HG03575 (cell line): ENCODE measurements around the gene FUT1.
"Not testable (repeated sequence)": the region's sequence is repeated elsewhere in the genome, so short reads cannot be mapped to it uniquely, and the experiment has no call there.

Experiments
- ATAC-seq: cut with Tn5 transposase; IDR thresholded peaks from one replicate; pipeline ENCODE4 v1.9.1; 2021; ENCODE audit not compliant: unreplicated experiment, insufficient number of reproducible peaks, low FRiP score; ENCODE audit errors: extremely low read depth

Gene FUT1

GRCh38 chr19:48770734-48771472 is 18.5 kb upstream of the FUT1 start:
- ATAC-seq = no peak

DNA sequence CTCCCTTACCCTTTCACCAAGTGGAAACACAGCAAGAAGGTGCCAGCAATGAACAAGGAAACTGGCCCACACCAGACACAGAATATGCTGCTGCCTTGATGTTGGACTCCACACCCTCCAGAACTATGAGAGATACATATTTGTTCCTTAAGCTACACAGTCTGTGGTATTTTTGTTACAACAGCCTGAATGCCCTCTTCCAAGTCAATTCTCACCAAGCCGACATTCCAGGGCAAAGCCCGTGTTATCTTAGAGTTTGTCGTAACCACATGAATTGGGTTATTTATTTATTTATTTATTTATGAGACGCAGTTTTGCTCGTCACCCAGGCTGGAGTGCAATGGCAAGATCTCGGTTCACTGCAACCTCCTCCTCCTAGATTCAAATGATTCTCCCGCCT is 17.8 kb upstream of the FUT1 start:
- ATAC-seq = no peak

DNA sequence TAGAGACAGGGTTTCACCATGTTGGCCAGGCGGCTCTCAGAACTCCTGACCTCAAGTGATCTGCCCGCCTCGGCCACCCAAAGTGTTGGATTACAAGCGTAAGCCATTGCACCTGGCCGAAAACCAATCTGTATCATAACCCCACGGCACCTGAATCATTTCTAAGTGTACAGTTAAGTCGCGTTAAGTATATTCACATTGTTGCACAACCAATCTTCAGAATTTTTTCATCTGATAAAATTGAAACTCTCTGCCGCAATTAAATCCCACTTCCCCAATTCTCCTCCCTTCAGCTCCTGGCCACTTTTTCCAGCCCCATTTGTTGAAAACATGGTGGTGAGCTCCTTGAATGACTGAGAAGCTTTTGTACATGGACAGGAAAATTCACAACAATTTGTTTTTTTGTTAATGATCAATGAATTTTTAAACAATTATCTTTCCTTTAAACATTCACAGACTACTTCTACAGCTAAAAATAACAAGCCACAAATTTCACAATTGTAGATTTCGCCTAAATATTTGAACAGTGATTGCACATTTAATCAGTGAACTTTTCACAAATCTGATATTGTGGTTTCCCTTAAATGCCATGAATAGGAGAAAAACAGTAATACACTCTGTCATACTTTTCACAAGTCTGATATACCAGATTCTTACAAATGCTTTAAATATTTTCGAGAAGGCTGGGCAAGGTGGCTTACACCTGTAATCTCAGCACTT is 16.7 kb upstream of the FUT1 start:
- no peak for ATAC-seq

GRCh38 chr19:48768171-48768753 is 15.8 kb upstream of the FUT1 start:
- not testable (repeated sequence) for ATAC-seq

GRCh38 chr19:48765816-48766215 is 13.4 kb upstream of the FUT1 start:
- ATAC-seq = not testable (repeated sequence)

DNA sequence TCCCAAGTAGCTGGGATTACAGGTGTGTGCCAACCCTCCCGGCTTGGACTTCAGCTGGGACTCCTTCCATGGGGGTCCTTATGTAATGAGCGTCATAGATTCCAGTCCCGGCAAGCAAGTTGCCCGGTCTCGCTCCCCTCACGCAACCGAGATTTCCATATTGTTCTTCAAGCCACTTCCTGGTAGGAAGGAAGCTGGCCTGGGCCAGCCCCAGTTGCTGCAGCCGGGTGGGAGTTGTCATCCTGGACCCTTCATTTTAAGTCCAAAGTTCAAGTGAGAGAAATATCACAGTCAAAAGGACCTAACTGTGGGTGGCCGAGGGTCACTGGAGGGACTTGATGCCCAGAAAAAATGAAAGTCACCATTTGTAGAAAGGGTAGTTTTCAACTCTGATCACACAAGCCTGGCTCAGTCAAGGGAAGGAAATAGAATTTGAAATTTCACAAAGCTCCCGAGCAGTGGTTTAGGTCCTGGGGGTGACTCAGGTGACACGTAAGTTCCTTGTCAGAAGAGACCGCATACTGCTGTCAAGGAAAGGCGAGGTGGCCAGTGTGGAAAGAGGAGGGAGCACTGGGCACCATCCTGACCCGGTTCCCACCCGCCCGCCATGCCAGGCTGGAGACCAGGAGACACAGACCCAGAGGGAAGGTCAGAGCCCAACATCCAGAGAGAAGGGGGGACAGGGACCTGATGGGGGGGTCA is 8.2 kb upstream of the FUT1 start:
- no peak for ATAC-seq

DNA sequence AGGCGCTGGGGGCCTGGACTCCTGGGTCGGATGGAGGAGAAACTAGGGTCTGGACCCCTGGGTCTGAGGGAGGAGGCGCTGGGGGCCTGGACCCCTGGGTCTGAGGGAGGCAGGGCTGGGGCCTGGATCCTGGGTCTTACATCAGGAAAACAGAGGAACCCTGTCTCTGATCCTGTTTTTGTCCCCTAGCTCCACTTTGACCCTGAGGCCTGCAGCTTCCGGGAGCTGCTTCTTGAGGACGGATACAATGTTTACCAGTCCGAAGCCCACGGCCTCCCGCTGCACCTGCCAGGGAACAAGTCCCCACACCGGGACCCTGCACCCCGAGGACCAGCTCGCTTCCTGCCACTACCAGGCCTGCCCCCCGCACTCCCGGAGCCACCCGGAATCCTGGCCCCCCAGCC is 5.3 kb upstream of the FUT1 start:
- no peak for ATAC-seq

GRCh38 chr19:48757089-48757675 is 4.7 kb upstream of the FUT1 start:
- ATAC-seq = no peak

DNA sequence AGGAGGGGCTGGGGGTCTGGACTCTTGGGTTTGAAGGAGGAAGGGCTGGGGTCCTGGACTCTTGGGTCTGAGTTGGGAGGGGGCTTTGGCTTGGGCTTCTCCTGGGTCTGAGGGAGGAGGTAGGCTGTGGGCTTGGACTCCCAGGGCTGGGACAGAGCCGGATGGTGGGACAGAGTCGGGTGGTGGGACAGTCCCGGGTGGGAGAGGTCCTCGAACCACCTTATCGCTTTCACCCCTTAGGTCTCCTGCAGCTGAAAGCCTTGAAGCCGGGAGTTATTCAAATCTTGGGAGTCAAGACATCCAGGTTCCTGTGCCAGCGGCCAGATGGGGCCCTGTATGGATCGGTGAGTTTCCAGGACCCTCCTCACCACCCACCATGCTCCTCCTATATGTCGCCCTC is 4.2 kb upstream of the FUT1 start:
- ATAC-seq = no peak

DNA sequence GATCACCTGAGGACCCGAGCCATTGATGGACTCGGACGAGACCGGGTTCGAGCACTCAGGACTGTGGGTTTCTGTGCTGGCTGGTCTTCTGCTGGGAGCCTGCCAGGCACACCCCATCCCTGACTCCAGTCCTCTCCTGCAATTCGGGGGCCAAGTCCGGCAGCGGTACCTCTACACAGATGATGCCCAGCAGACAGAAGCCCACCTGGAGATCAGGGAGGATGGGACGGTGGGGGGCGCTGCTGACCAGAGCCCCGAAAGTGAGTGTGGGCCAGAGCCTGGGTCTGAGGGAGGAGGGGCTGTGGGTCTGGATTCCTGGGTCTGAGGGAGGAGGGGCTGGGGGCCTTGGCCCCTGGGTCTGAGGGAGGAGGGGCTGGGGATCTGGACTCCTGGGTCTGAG is 3.8 kb upstream of the FUT1 start:
- ATAC-seq = no peak

DNA sequence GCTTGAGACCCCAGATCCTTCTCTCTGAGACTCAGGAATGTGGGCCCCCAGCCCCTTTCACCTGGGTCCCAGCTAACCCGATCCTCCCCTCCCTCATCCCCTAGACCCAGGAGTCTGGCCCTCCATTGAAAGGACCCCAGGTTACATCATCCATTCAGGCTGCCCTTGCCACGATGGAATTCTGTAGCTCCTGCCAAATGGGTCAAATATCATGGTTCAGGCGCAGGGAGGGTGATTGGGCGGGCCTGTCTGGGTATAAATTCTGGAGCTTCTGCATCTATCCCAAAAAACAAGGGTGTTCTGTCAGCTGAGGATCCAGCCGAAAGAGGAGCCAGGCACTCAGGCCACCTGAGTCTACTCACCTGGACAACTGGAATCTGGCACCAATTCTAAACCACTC is 3.3 kb upstream of the FUT1 start:
- no peak for ATAC-seq

DNA sequence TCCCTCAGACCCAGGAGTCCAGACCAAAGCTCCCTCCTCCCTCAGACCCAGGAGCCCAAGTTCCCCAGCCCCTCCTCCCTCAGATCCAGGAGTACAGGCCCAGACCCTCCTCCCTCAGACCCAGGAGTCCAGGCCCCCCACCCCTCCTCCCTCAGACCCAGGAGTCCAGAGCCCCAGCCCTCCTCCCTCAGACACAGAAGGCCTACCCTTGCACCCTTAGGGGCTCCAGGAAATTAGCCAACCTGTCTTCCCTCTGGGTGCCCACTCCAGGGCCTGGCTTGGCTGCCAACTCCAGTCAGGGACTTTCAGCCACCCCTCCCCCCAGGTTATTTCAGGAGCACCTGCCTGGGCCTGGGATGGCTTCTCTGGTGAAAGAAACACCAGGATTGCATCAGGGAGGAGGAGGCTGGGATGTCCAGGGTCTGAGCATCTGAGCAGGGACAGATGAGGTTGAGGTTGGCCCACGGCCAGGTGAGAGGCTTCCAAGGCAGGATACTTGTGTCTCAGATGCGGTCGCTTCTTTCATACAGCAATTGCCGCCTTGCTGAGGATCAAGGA is 2.7 kb upstream of the FUT1 start, which contains the start of gene FGF21:
Gene FGF21 (plus strand): TSS at position 441 of the 558 bp plus-strand sequence. CDS start 713 bp downstream, outside the sequence.
- ATAC-seq = no peak

DNA sequence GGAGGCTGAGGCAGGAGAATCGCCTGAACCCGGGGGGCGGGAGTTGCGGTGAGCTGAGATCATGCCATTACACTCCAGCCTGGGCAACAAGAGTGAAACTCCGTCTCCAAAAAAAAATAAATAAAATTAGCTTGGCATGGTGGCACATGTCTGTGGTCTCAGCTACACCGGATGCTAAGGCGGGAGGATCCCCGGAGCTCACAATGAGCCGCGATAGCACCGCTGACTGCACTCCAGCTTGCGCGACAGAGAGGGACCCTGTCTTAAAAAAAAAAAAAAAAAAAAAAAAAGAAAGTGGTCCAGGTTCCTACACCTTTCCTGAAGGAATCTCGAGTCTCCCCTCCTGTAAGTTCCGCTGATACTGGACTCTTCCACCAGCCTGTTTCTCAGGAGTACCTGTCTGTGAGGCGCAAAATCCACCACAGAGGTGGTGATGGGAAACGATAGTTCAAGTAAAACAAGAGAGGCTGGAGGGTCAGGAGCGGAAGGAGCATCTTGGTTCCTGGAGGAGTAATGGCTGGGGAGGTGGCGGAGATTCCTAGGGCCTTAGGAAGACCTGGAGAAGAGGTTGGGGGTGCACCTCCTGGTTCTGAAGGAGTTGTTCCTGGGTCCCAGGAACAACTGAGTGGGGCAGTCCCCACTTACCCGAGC is 471 bp downstream of the FUT1 start:
- no peak for ATAC-seq

DNA sequence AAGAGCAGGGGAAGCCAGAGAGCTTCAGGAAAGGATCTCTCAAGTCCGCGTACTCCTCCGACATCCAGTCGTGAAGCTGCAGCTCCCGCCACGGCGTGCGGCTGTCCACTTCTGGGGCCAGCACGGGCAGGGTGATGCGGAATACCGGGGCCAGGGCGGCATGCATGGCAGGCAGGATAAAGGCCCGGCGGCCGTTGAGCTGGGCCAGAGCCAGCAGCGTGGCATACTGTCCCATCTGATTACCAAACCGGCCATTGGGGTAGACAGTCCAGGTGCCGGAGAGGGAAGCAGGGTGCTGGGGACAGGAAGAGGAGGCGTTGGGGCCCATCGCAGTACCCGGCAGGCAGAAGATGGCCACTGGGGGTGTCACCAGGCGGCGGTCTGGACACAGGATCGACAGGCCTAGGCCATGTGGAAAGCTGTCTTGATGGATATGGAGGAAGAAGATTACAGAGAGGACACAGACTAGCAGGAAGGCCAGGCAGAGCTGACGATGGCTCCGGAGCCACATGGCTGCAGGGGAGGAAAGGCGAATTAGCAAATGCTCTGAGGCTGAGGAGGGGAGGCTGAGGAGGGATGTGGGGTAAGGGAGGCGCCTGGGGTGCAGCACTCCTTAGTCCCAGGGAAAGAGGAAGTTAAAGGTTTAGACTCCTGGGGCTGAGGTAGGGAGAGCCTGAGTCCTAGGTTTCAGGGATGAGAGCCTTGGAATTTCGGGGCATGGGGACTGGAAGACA is 1.5 kb downstream of the FUT1 start:
- ATAC-seq = no peak

- ATAC-seq = no peak
Measured at GRCh38 chr19:48750351-48750750, 2.1 kb downstream of the FUT1 start.

DNA sequence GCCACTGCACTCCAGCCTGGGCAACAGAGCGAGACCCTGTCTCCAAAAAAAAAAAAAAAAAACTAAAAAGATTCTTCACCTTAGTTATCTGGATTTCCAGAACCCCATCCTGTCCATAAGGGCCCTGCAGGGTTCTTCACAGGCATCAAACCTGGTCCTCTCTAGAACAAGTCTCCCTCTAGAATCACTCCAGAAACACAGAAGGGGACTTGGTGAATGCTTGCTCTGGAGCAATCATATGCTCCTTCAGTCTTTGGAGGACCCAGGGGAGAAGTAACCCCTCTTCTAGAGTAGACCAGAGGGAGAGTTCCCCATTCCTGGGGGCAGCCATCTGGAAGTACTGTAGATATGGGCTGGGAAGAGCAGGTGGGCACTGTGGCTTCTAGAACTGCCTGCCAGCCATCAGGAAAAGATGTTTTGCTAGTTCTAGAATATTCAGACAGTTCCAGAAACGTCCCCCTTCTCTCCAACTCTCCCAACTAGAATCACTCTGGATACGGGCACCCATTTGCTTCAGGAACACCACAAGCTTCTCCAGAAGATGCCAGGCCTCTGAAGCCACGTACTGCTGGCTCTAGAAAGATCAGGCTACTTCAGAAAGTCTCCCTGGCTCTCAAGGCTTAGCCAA is 2.8 kb downstream of the FUT1 start:
- no peak for ATAC-seq

GRCh38 chr19:48746738-48747575 is 5.5 kb downstream of the FUT1 start, which contains the start of gene IZUMO1:
IZUMO1 (minus strand) TSS chr19:48746909; CDS start chr19:48745859, 1,050 bp downstream.
- no peak for ATAC-seq
